ENCODE measurements around the gene S100A4.

DNA sequence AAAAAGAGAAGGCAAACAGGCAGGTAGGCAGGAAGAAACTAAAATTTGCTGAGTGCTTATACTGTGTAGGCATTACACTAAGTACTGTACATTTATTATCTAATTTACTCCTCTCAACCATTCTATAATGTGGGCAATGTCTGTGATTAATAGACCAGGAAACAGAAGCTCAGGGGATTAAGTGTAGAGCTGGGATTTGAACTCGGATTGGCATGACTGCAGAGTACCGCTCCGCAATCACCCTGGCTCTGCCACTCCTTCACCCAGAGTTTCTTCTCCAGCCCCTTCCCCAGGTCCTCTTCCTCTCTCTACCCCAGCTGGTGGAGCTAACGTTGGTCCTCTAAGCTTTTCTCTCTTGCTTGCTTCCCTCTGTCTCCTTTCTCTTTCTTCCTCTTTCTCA is 31.5 kb upstream of the S100A4 start:
- TF ChIP-seq POLR2A (IDR thresholded peaks at IDR 0.05) (no peak), CTCF (IDR thresholded peaks at IDR 0.05) (no peak)
